Left lobe of liver (tissue), 2 donors: ENCODE data around the gene BMPER. TPM values are rescaled to one million over a fixed set of nuclear protein-coding genes. Genes with fewer than 3 reads are reported as not detected.
A peak's percentile ranks its signal among the peaks of the same experiment; 100 is the strongest.

Experiments used
- ATAC-seq: fragments of 200-7000 bp; cut with Tn5 transposase; one replicate; pipeline ENCODE4 v1.9.1; 2020; ENCODE audit warnings: mild to moderate bottlenecking, moderate library complexity
- DNase-seq: peaks from one replicate; pipeline ENCODE4 v3.0.0-alpha.2; 2020; ENCODE audit warnings: low spot score
- total RNA-seq: library from RNA; stranded (reverse); gene quantifications from one replicate; pipeline ENCODE4 v1.2.1, GENCODE V29; 2021
- donor health status: DM: no; HTN: no; CAD: no; lungs with moderate emphysema.
- donor health status: DM: no; HTN: yes; CAD: no.

BMPER gene
- total RNA-seq: 6.9 TPM

GRCh38 chr7:33905389-33906032 is at the start of gene BMPER:
TSS of gene BMPER (plus strand) at chr7:33905539. CDS start at chr7:33905614, 75 bp downstream.
- DNase-seq (no peak), ATAC-seq (peak; percentile 59)

DNA sequence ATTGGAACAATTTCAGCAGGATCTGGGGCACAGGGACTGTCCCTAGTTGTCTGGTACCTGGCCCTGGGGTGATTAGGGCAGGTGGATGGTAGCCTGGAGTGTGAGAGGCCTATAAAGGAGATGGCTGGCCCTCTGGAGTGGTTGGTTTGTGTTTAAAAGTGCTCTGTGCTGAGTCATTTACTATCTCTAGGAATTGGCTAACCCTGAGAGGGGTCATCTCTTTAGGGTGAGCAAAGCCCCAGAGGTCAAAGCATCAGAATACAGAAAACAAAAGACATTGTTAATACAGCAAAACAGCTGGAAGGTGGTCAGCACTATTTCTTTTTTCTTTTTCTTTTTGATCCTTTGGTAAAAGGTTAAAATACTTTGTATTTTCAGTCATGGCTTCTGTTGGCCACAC is 43.4 kb upstream of the BMPER start:
- no peak for ATAC-seq
- no peak for DNase-seq

DNA sequence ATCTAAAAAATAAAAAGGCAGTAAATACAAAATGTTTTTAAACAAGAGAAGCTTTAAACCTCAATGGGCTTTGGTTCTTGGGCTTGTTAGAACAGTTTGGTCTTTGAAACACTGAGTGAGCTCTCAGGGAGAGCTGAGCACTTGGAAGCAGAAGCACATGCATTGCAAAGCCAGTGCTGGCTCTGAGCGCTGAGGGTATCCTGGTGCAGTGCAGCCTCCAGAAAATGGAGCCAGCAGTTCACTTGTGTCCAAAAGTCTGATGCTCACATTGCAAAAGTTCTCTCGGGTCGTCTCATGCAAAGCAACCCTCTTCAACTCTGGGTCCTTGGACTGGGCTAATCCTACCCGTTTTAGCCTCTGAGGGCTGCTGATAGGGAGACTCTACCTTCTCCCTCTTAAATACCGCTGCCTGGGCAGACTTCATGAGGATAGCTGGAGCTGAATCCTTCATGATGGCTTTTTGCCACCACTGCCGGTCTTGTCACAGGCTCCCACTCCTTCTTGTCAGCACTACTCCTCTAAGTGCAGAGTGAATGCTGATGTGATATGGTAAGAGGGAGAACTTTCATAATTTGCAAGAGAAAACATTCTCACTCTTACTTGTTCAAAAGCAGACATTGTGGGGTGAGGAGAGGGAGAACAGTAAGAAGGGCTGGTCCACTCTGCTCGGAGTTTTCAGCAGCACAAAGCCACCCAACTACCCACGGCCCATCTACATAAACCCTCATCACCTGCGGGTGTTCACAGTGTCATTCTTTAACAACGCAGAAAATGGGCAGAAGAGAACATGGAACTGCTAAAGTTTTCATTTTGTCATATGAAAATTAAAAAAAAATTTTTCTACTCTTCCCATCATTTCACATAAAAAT is 42.2 kb upstream of the BMPER start:
- no peak for ATAC-seq
- no peak for DNase-seq

GRCh38 chr7:33868166-33868565 is 37.2 kb upstream of the BMPER start:
- DNase-seq (no peak), ATAC-seq (no peak)

DNA sequence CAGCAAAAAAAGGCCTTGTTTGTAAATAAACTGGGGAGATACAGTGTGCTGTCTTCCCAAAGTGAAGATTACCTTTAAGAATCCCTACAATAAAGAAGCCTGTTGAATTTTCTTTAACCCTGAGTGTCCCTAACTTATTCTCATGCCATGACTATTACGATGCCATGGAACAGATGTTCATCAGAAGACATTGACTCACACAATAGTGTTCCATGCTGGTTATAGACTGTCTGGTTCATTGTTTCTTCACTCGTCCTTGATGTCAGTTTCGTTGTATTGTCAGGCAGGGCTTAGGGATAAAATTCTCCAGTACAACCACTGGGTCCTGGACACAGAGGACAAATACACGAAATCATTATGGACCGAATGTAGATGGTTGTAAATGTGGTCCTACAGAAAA is 36.2 kb upstream of the BMPER start:
- ATAC-seq: no peak

DNA sequence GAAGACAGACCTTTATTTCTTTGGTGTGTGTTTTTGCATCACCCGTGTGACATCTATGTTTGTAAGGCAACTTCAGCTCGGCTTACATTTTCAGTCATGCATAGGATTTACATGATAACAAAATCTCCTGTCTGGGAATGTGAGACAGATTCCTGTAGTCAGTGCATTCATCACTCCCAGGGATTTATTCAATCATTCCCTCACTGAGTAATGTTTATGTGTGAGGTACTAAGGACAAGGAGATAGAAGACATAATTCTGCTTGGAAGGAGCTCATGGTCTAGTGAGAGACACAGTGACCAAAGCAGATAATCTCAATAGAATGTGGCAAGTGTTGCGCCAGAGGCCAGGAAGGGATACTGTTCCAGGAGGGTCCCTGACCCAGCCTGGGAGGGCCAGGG is 35.2 kb upstream of the BMPER start:
- ATAC-seq: no peak
- DNase-seq: no peak

More for the DNA sequence above, 36.2 kb upstream of the BMPER start:
- DNase-seq: no peak

- ATAC-seq (no peak), DNase-seq (no peak)
These were observed 32.5 kb upstream of the BMPER start for GRCh38 chr7:33872870-33873269.

- no peak for DNase-seq
- ATAC-seq: no peak
These were observed 31.8 kb upstream of the BMPER start for GRCh38 chr7:33873518-33873917.

- DNase-seq (no peak), ATAC-seq (no peak)
These were observed 31.2 kb upstream of the BMPER start for GRCh38 chr7:33873981-33874750.

GRCh38 chr7:33874943-33875342 is 30.4 kb upstream of the BMPER start:
- DNase-seq: no peak
- no peak for ATAC-seq

DNA sequence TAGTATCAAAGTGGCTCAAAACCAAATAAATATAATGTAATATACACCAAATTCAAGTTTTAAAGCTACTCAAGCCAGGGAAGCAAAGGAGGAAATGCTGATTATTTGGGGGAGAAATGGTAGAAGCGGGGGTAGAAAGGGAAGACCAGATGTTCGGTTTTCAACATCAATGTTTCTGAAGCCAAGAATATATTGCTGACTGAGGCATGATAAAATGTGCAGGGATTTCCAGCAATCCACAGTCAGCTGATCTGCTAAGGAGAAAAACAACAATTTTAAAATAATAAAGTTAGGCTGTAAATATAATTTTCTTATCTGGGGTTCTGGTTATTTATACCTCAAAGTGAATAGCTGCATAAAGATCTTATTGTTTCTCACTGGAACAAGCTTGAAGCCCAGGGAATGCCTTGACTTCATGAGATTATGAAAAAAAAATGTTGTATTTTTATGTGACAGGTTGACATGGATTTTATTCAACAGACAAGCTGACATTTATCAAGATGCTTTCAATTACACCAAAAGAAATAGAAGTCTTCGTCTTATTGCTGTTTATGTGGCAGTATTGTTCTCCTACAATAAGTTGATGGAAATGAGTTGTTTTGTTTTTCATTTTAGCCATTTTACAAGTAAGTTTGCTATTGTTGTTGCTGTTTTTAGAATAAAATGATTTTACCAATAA is 28.6 kb upstream of the BMPER start:
- DNase-seq: no peak

DNA sequence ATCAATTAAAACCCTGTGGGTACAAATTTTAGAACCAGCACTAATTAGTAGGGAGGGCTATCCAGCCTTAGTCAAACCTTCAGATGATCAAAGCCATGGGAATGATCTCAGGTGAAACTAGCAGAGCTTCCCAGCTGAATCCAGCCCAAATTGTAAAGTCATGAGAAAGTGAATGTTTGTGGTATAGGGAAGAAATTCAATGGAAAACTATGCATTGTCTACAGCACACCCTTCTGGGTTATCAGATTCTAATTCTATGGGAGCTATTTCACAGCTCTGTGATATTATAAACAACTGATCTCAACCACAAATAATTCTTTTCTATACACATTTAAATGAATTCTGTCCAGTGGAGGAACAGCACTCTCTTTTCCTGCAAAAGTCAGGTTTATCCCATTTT is 24.6 kb upstream of the BMPER start:
- ATAC-seq (no peak), DNase-seq (no peak)

More for the DNA sequence above, 28.6 kb upstream of the BMPER start:
- no peak for ATAC-seq

GRCh38 chr7:33881316-33881715 is 24.0 kb upstream of the BMPER start:
- ATAC-seq (no peak), DNase-seq (no peak)

DNA sequence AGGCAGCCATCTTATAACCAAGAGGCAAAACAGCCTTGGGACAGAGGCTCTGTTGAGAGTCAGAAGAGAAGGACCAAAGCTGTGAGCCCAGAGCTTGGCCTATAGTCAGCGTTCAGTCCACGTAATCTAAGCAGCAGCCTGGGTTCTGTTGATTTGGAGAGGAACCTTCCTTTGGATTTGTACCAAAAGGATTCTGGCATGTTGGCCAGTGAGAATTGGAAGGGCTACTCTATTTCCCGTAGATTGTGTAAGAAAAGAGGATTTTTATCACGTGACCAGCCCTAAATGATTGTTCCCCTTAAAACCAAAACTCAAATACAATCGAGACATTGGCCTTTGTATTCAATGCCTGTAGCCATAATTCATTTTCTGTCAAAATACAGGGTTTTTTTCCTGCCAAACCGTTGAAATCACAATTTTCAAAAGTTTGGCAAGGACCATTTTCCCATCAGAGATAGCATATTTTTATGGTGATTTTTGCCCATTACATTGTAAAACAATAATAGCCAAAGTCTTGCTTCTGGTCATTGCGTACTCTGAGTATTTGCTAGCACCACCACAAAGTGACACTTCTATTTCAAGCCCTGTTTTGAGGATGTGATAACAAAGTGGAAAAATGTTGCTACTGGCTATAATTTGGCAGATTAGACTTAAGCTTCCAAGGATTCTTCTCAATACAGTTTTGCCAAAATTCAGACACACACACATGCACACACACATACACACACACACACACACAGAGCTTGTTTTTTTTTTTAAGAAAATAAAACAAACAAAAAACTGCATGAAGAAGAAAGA is 23.1 kb upstream of the BMPER start:
- ATAC-seq (no peak), DNase-seq (no peak)

- ATAC-seq (no peak), DNase-seq (no peak)
These were observed 22.2 kb upstream of the BMPER start for GRCh38 chr7:33882950-33883670.

DNA sequence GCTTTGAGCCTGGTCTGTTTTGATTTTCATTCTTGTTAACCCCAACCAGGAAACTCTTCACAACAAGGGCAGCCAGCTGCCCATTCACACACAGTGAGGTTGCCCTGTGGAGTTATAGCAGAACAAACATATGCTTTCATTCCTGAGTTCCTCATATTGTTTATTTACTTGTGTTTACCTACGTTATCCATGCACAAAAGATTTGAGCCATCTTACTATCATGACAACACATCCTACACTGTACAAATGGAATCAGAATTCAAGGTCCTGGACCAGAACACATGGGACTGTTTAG is 21.7 kb upstream of the BMPER start:
- DNase-seq: no peak
- no peak for ATAC-seq

- DNase-seq (no peak), ATAC-seq (no peak)
These were observed 19.8 kb upstream of the BMPER start for GRCh38 chr7:33885290-33886148.

- DNase-seq: no peak
- no peak for ATAC-seq
These were observed 19.2 kb upstream of the BMPER start for GRCh38 chr7:33886149-33886623.
